ENCODE results near the gene TMEM117. TPM values are rescaled to one million over a fixed set of nuclear protein-coding genes. Genes with fewer than 3 reads are reported as not detected.

TMEM117 gene
- total RNA-seq, 1 donor from 2014 or later: 35.3 TPM

DNA sequence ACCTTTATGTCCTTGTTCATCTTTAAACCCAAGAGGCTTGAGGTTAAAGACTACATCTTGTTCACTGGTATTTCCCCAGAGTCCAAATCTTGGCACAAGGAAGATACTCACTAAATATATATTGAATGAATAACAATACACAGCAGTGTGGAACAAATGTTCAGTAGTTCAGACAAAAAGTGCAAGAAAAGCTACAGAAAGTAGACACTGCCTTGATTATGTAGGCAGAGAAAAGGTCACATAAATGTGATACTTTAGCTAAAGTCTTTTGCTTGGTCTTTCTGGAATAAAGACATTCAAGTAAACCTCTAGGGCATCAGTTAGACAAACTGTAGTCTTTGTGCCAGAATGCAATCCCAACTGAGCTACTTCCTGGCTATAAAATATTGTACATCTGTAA, 157.0 kb downstream of the TMEM117 start:
- no peak for TF ChIP-seq CTCF (IDR thresholded peaks at IDR 0.05; ENCODE audit: unreplicated experiment)
- no peaks in the 10 kb centered on the region for H3K27me3 Mint-ChIP-seq (ENCODE audit: low read depth)
- DNase-seq (ENCODE audit: low spot score in 2 of 2, unreplicated experiment in 2 of 2): no peak

DNA sequence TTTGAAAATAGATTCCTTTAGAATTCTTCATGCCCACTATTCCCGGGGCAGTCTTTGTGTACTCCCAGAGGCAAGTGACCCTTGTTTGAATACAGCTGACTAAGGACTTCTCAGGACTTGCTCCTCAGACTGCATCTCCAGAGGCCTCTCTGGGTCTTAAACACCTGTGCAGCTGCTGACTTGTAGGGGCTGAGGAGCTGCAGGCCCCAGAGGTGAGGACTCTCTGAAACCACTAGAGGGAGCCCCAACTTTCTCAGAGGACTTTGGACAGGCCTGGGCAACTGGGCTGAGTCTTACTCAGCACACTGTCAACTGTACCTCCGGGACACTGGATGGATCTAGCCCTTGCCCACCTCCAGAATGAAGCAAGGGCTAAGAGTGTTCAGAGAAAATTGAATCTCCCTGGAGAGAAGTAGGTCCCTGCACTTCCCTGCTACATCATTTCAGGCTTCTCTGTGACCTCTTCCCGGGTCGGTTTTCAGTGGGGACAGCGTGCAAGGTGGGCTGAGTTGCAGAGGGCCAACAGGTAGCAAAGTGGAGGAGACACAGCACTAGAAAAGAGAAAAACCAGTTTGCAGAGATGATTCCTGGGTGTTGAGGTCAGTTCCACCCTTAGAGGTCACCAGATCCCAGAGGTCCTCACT, 164.6 kb downstream of the TMEM117 start:
- Mint-ChIP-seq H3K27ac (no peak overlapping the region), H3K4me3 (no peak overlapping the region), H3K4me1 (no peaks in the 10 kb centered on the region), H3K27me3 (ENCODE audit: low read depth) (no peaks in the 10 kb centered on the region), H3K9me3 (peaks cover 15% of the 10 kb centered on the region), H3K36me3 (peaks cover 28% of the 10 kb centered on the region)
- peak; percentile 42 for TF ChIP-seq CTCF (IDR thresholded peaks at IDR 0.05; ENCODE audit: unreplicated experiment)
- DNase-seq (ENCODE audit: low spot score in 2 of 2, unreplicated experiment in 2 of 2): no peak

More for the DNA sequence above, 157.0 kb downstream of the TMEM117 start:
- Mint-ChIP-seq H3K4me3 (no peak overlapping the region), H3K4me1 (peaks cover 19% of the 10 kb centered on the region), H3K9me3 (peaks cover 9% of the 10 kb centered on the region), H3K27ac (no peak overlapping the region), H3K36me3 (peaks cover 3% of the 10 kb centered on the region)

DNA sequence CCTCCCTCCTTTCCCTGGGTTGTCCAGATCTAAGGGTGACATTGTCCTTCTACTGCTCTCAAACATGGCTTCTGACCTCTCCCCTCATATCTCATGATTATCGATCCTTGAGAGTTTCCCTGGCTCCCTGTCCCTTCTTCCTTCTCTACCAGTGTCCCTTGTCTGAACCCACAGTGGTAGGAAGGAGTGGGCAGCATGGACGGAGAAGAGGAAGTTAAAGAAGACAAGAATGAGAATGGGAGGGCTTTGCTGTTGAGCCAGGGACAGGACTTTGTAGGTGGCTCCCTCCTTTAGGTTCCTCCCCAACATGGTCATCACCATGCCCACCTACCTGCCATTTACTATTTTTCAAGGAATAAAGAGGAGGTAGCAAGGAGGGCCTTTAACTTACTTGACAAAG, 166.7 kb downstream of the TMEM117 start:
- no peak for TF ChIP-seq CTCF (IDR thresholded peaks at IDR 0.05; ENCODE audit: unreplicated experiment)

GRCh38 chr12:44003721-44004120, 167.8 kb downstream of the TMEM117 start:
- DNase-seq (ENCODE audit: low spot score in 2 of 2, unreplicated experiment in 2 of 2): no peak
- TF ChIP-seq CTCF (IDR thresholded peaks at IDR 0.05; ENCODE audit: unreplicated experiment): no peak
- Mint-ChIP-seq H3K36me3 (peaks cover 45% of the 10 kb centered on the region), H3K9me3 (peaks cover 22% of the 10 kb centered on the region), H3K4me1 (no peaks in the 10 kb centered on the region), H3K27me3 (ENCODE audit: low read depth) (no peaks in the 10 kb centered on the region), H3K4me3 (no peak overlapping the region), H3K27ac (no peak overlapping the region)

More for the DNA sequence above, 166.7 kb downstream of the TMEM117 start:
- Mint-ChIP-seq H3K9me3 (peaks cover 19% of the 10 kb centered on the region), H3K27ac (no peak overlapping the region), H3K36me3 (peaks cover 39% of the 10 kb centered on the region), H3K27me3 (ENCODE audit: low read depth) (no peaks in the 10 kb centered on the region), H3K4me3 (no peak overlapping the region), H3K4me1 (no peaks in the 10 kb centered on the region)
- DNase-seq (ENCODE audit: low spot score in 2 of 2, unreplicated experiment in 2 of 2): no peak

- TF ChIP-seq CTCF (IDR thresholded peaks at IDR 0.05; ENCODE audit: unreplicated experiment): peak; percentile 60
- H3K4me1 Mint-ChIP-seq: peaks cover 6% of the 10 kb centered on the region
- no peak overlapping the region for H3K4me3 Mint-ChIP-seq
- no peaks in the 10 kb centered on the region for H3K27me3 Mint-ChIP-seq (ENCODE audit: low read depth)
- H3K27ac Mint-ChIP-seq: no peak overlapping the region
- DNase-seq (ENCODE audit: low spot score in 2 of 2, unreplicated experiment in 2 of 2): no peak
- H3K36me3 Mint-ChIP-seq: peaks cover under 1% of the 10 kb centered on the region
- no peaks in the 10 kb centered on the region for H3K9me3 Mint-ChIP-seq
These were observed 179.6 kb downstream of the TMEM117 start for GRCh38 chr12:44015333-44015941.
